Effector memory CD4-positive, alpha-beta T cell (primary cell): ENCODE data around the gene CFAP99.

Source experiments
- DNase-seq, 3 donors: peaks; one replicate each; pipeline ENCODE4 v3.0.0-alpha.2; 2020
- H3K27ac ChIP-seq: 2 replicates; pipeline ENCODE4 v1.7.0; 2013; ENCODE audit warnings: mild to moderate bottlenecking, low read length, moderate library complexity; ENCODE audit not compliant: insufficient read depth, poor library complexity, severe bottlenecking
- H3K27me3 ChIP-seq: replicated peaks from 2 replicates; pipeline ENCODE4 v1.7.0; 2013; ENCODE audit warnings: mild to moderate bottlenecking, low read length; ENCODE audit not compliant: insufficient read depth, control insufficient read depth, poor library complexity, severe bottlenecking
- H3K36me3 ChIP-seq: 2 replicates; pipeline ENCODE4 v1.7.0; 2013; ENCODE audit warnings: mild to moderate bottlenecking, low read length, moderate library complexity; ENCODE audit not compliant: control insufficient read depth, insufficient read depth
- H3K4me1 ChIP-seq: 2 replicates; pipeline ENCODE4 v1.7.0; 2013; ENCODE audit warnings: low read length, mild to moderate bottlenecking; ENCODE audit not compliant: control insufficient read depth, insufficient read depth, poor library complexity, severe bottlenecking
- H3K4me3 ChIP-seq: 2 replicates; pipeline ENCODE4 v1.7.0; 2013; ENCODE audit warnings: low read length, low read depth, mild to moderate bottlenecking; ENCODE audit not compliant: insufficient read depth, poor library complexity, severe bottlenecking
- H3K9me3 ChIP-seq: 2 replicates; pipeline ENCODE4 v1.7.0; 2013; ENCODE audit warnings: mild to moderate bottlenecking, low read length, moderate library complexity; ENCODE audit not compliant: control insufficient read depth

CFAP99 gene

DNA sequence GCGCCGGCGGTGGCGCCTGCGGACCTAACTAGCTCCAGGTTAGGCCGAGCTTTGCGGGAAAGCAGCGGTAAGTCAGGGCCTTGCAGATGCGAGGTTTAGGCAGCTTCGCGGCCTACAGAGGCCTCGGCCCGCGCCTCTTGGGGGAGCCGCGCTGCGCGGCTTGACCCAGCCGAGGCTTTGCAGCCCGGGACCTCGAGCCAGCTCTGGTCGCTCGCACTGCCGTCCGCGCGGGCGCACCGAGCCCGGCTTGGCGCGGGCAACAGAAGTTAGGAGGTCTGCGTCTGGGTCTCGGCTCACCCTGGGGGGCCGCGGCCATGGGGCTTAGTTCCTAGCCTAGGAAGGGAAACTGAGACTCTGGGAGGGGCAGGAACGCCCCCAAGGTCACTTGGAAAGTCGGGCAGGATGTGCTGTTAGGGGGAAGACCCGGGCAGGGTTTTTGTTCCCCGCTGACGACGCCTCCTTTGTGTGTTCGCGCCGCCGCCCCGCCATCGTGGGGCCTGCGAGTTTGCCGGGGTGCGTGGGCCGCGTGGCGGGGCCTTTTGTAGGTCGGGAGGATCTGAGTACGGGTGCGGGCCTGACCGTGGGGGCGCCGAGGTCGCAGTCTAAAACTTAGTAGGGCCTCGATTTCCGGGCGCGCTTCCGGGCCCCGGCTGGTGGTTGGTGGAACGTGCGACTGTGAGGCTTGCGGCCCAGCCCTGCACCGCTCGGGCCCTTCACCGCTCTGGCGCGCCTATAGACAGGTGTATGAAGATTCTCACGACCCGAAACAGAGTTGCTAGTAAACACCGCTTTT lies 50.6 kb downstream of the CFAP99 start:
- Histone ChIP-seq H3K36me3 (peaks cover 12% of the 10 kb centered on the region), H3K9me3 (no peaks in the 10 kb centered on the region), H3K4me3 (peak overlapping the region; percentile 89), H3K27me3 (no peaks in the 10 kb centered on the region), H3K27ac (peak overlapping the region; percentile 98), H3K4me1 (peaks cover 34% of the 10 kb centered on the region)
- peak; percentile 66 to 67 (median 66) for DNase-seq

GRCh38 chr4:2470791-2471190 lies 52.0 kb downstream of the CFAP99 start:
- peak overlapping the region; percentile 98 for H3K27ac ChIP-seq
- peaks cover 38% of the 10 kb centered on the region for H3K4me1 ChIP-seq
- H3K9me3 ChIP-seq = no peaks in the 10 kb centered on the region
- no peaks in the 10 kb centered on the region for H3K27me3 ChIP-seq
- H3K4me3 ChIP-seq = no peak overlapping the region
- DNase-seq = no peak
- peaks cover 12% of the 10 kb centered on the region for H3K36me3 ChIP-seq

DNA sequence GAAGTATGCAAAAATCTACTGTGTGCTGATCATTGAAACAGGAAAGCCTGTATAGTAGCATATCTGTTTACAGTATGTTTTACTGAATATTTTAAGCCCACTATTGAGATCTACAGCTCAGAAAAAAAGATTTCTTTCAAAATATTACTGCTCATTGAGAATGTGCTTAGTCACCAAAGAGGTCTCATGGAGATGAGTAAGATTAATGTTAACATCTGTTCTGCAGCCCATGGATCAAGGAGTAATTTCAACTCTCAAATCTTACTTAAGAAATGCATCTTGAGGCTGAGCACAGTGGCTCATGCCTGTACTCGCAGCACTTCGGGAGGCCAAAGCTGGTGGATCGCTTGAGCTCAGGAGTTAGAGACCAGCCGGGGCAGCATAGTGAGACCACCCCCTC lies 53.4 kb downstream of the CFAP99 start:
- DNase-seq = no peak
- Histone ChIP-seq H3K4me1 (peaks cover 43% of the 10 kb centered on the region), H3K27ac (peak overlapping the region; percentile 18), H3K4me3 (no peak overlapping the region), H3K27me3 (no peaks in the 10 kb centered on the region), H3K36me3 (peaks cover 12% of the 10 kb centered on the region), H3K9me3 (no peaks in the 10 kb centered on the region)

- H3K36me3 ChIP-seq = no peaks in the 10 kb centered on the region
- no peak for DNase-seq
- H3K4me3 ChIP-seq = no peak overlapping the region
- no peaks in the 10 kb centered on the region for H3K27me3 ChIP-seq
- H3K27ac ChIP-seq = no peak overlapping the region
- peaks cover 43% of the 10 kb centered on the region for H3K4me1 ChIP-seq
- no peaks in the 10 kb centered on the region for H3K9me3 ChIP-seq
These were observed 59.5 kb downstream of the CFAP99 start for GRCh38 chr4:2478229-2478628.

- H3K4me1 ChIP-seq = peaks cover 59% of the 10 kb centered on the region
- H3K27me3 ChIP-seq = no peaks in the 10 kb centered on the region
- no peak overlapping the region for H3K27ac ChIP-seq
- no peaks in the 10 kb centered on the region for H3K9me3 ChIP-seq
- H3K4me3 ChIP-seq = no peak overlapping the region
- DNase-seq = no peak
- H3K36me3 ChIP-seq = no peaks in the 10 kb centered on the region
These were observed 61.9 kb downstream of the CFAP99 start for GRCh38 chr4:2480649-2481048.

- Histone ChIP-seq H3K4me3 (no peak overlapping the region), H3K27me3 (no peaks in the 10 kb centered on the region), H3K9me3 (no peaks in the 10 kb centered on the region), H3K36me3 (no peaks in the 10 kb centered on the region), H3K4me1 (peaks cover 65% of the 10 kb centered on the region), H3K27ac (peak overlapping the region; percentile 37)
- no peak for DNase-seq
These were observed 63.4 kb downstream of the CFAP99 start for GRCh38 chr4:2482192-2482591.

DNA sequence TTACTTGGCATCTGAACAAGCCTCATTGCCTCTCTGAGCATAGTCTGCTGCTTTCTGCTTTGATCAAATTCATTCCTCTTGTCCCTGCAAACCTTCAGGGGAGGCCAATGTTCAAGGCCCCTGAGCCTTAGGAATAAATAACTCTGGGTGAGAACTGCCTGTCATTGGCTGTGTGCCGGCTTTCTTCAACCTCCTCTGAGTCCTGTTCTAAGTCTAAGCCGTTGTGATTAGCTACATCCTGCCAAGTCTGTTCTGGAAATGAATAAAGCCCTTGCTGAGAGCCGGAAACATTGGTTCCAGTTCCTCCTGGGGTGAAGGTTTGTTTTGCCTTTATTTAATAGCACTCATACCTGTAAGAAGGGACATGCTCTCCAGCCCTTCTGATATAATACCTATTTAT lies 63.9 kb downstream of the CFAP99 start:
- Histone ChIP-seq H3K27ac (peak overlapping the region; percentile 37), H3K9me3 (no peaks in the 10 kb centered on the region), H3K4me1 (peaks cover 69% of the 10 kb centered on the region), H3K27me3 (no peaks in the 10 kb centered on the region), H3K36me3 (no peaks in the 10 kb centered on the region), H3K4me3 (no peak overlapping the region)
- DNase-seq = no peak

DNA sequence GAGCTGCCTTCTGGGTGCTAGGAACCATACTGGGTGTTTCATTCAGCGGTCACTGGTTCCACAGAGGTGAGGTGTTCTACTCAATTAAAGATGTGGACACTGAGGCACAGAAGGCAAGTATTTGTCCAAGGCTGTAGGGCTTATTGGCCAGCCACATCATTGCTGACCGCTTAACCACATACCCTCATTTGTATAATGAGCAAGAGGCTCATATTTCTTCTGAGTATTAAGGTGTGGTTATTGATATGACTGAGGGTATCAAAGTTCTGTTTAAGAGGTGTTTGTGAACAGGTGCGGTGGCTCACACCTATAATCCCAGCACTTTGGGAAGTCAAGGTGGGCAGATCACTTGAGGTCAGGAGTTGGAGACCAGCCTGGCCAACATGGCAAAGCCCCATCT lies 64.5 kb downstream of the CFAP99 start:
- H3K36me3 ChIP-seq = no peaks in the 10 kb centered on the region
- no peak overlapping the region for H3K27ac ChIP-seq
- H3K9me3 ChIP-seq = no peaks in the 10 kb centered on the region
- no peak for DNase-seq
- no peaks in the 10 kb centered on the region for H3K27me3 ChIP-seq
- H3K4me3 ChIP-seq = no peak overlapping the region
- H3K4me1 ChIP-seq = peaks cover 70% of the 10 kb centered on the region

- H3K4me3 ChIP-seq = peak overlapping the region; percentile 23
- H3K36me3 ChIP-seq = no peaks in the 10 kb centered on the region
- H3K4me1 ChIP-seq = peaks cover 66% of the 10 kb centered on the region
- no peaks in the 10 kb centered on the region for H3K9me3 ChIP-seq
- peak overlapping the region; percentile 37 for H3K27ac ChIP-seq
- H3K27me3 ChIP-seq = no peaks in the 10 kb centered on the region
- DNase-seq = no peak
These were observed 65.4 kb downstream of the CFAP99 start for GRCh38 chr4:2484185-2484584.

DNA sequence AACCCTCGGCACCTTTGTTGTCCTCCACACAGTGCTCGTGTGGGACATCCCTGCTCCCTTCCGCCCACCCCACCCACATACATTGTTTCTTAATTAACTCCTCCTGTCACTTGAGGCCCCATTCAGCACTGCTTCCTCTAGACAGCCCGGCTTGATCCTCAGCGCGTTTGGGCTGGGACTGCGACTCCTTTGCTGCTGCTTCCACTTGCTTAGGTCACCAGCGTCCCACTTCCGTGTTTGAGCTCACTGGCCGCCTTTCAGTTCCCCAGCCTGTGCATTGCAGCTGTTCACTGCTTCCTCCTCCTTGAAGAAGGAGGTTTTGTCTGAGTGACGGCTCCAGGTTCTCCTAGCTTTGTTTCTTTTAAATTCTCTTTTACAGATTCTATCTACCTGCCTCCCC lies 66.2 kb downstream of the CFAP99 start:
- Histone ChIP-seq H3K9me3 (no peaks in the 10 kb centered on the region), H3K27ac (peak overlapping the region; percentile 56), H3K4me3 (peak overlapping the region; percentile 23), H3K36me3 (peaks cover 4% of the 10 kb centered on the region), H3K27me3 (no peaks in the 10 kb centered on the region), H3K4me1 (peaks cover 61% of the 10 kb centered on the region)
- DNase-seq = peak; percentile 34 to 48 (median 46)
